Natural killer cell (primary cell): ENCODE data around the gene CCL27. TPM values are rescaled to one million over a fixed set of nuclear protein-coding genes. Genes with fewer than 3 reads are reported as not detected.

ENCODE experiments used
- ATAC-seq, 3 donors: fragments of 150-1000 bp in 2 of 3; fragments of 200-7000 bp in 1 of 3; cut with Tn5 transposase; 1 replicate in 1 of 3; 2 replicates in 2 of 3; pipeline ENCODE4 v1.10.0; 2021; ENCODE audit warnings: mild to moderate bottlenecking in 2 of 3, moderate library complexity in 2 of 3
- DNase-seq, 2 donors: peaks; one replicate each; pipeline versions ENCODE4 v3.0.0 to v3.0.0-alpha.2; 2013 to 2021; ENCODE audit warnings: mixed read lengths in 1 of 2
- H3K27ac ChIP-seq: one replicate; pipeline ENCODE4 v1.5.1; 2013; ENCODE audit warnings: mild to moderate bottlenecking, low read length
- H3K27me3 ChIP-seq: one replicate; pipeline ENCODE4 v1.6.1; 2013; ENCODE audit warnings: low read length; ENCODE audit not compliant: control insufficient read depth, insufficient read depth
- H3K36me3 ChIP-seq: one replicate; pipeline ENCODE4 v1.6.1; 2013; ENCODE audit warnings: low read length; ENCODE audit not compliant: control insufficient read depth, insufficient read depth
- H3K4me1 ChIP-seq: one replicate; pipeline ENCODE4 v1.6.1; 2013; ENCODE audit warnings: low read length; ENCODE audit not compliant: control insufficient read depth, insufficient read depth
- H3K4me3 ChIP-seq: one replicate; pipeline ENCODE4 v1.5.1; 2013; ENCODE audit warnings: low read length
- H3K9me3 ChIP-seq: one replicate; pipeline ENCODE4 v1.6.1; 2013; ENCODE audit warnings: low read length; ENCODE audit not compliant: control insufficient read depth, insufficient read depth
- H3K27ac Mint-ChIP-seq, 2 donors: one replicate each; pipeline ENCODE4 v1.8.0; 2022; ENCODE audit warnings: mild to moderate bottlenecking in 2 of 2, mixed read lengths in 2 of 2, moderate library complexity in 1 of 2
- H3K27me3 Mint-ChIP-seq, 2 donors: one replicate each; pipeline ENCODE4 v1.8.0; 2022; ENCODE audit warnings: low read depth in 2 of 2, mixed read lengths in 2 of 2
- H3K36me3 Mint-ChIP-seq: one replicate; pipeline ENCODE4 v1.8.0; 2022; ENCODE audit warnings: mixed read lengths
- H3K4me1 Mint-ChIP-seq, 2 donors: one replicate each; pipeline ENCODE4 v1.8.0; 2022; ENCODE audit warnings: mixed read lengths in 2 of 2
- H3K4me3 Mint-ChIP-seq: one replicate; pipeline ENCODE4 v1.8.0; 2022; ENCODE audit warnings: mild to moderate bottlenecking, moderate library complexity, mixed read lengths
- H3K9me3 Mint-ChIP-seq, 2 donors: one replicate each; pipeline ENCODE4 v1.8.0; 2022; ENCODE audit warnings: mixed read lengths in 2 of 2
- WGBS: methylation state at CpG from one replicate; pipeline ENCODE4 v1.1.7; 2013; ENCODE audit warnings: missing lambda C conversion rate; ENCODE audit not compliant: insufficient coverage; 5-methylcytosine and 5-hydroxymethylcytosine counted together
- intact Hi-C: fragments of 100-400 bp; cut with micrococcal nuclease; formaldehyde crosslinking; loops from one replicate; pipeline ENCODE4 v1.14.2; 2022
- total RNA-seq, 4 donors: library from RNA; stranded (reverse); fragments of 120-200 nt in 1 of 4; gene quantifications; one replicate each; pipeline versions ENCODE4 v1.2.3 to v1.2.4, GENCODE V29; 2013 to 2022
- TF ChIP-seq, protein P1 (sequence below): fragments of 200-600 bp; IDR thresholded peaks from one replicate; pipeline ENCODE4 v1.8.0; 2022; ENCODE audit warnings: antibody characterized with exemption

CCL27 gene
- total RNA-seq, 3 donors from 2014 or later (not counting 1 experiment from before 2014, with no cell fraction given) = not detected

DNA sequence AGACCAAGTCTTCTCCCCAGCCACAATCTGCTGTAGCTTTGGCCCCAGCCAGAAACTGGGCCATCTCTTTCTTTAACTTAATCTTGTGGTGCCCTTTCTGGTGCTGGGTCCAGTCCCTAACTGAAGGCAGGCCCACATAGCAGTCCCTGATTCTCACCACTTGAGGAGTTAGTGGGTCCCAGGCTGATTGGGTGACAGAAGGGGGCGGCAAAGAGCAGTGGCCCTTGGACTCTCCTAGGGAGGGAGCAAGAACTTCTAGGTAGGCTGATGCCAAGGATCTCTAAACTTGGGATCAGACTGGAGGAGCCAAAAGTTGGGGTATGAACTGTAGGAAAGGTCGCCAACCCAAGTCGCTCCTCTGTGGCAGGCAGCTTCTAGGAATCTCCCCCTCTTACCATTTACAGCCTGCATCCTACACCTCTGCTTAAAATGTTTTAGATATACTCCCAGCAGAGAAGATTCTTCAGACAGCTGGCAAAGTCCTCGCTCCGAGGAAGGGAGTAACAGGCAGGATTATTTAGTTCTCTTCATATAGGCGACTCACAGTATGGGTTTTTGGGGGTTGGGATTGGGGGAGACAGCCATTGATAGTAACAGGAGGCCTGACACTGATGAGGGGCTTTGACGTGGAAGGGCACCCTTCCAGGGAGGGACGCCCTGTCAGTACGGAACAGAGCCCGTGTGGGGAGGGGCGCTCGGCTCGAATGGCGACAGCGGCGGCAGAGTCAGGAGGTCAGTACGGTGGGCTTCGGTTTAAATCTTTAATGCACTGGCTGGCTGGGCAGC lies 2.0 kb upstream of the CCL27 start:
- peaks cover 11 to 26% of the 10 kb centered on the region in 2 donors for H3K4me1 Mint-ChIP-seq
- WGBS = 23% methylated on average over 18 of the region's 18 CpGs
- no peaks in the 10 kb centered on the region for H3K27me3 ChIP-seq
- TF ChIP-seq, protein P1, sequence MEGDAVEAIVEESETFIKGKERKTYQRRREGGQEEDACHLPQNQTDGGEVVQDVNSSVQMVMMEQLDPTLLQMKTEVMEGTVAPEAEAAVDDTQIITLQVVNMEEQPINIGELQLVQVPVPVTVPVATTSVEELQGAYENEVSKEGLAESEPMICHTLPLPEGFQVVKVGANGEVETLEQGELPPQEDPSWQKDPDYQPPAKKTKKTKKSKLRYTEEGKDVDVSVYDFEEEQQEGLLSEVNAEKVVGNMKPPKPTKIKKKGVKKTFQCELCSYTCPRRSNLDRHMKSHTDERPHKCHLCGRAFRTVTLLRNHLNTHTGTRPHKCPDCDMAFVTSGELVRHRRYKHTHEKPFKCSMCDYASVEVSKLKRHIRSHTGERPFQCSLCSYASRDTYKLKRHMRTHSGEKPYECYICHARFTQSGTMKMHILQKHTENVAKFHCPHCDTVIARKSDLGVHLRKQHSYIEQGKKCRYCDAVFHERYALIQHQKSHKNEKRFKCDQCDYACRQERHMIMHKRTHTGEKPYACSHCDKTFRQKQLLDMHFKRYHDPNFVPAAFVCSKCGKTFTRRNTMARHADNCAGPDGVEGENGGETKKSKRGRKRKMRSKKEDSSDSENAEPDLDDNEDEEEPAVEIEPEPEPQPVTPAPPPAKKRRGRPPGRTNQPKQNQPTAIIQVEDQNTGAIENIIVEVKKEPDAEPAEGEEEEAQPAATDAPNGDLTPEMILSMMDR = peak; percentile 84
- H3K4me3 Mint-ChIP-seq = peak overlapping the region; percentile 90
- peaks cover 3% of the 10 kb centered on the region for H3K36me3 ChIP-seq
- H3K4me1 ChIP-seq = peaks cover 24% of the 10 kb centered on the region
- DNase-seq = peak; percentile 65 to 86
- peak; percentile 43 to 57 (median 46) for ATAC-seq
- H3K27ac Mint-ChIP-seq = peak overlapping the region; percentile 86 to 92
- peak overlapping the region; percentile 54 for H3K4me3 ChIP-seq
- H3K27me3 Mint-ChIP-seq = no peaks in the 10 kb centered on the region
- intact Hi-C loops = loop anchor here (1.0 to 2.0 kb wide), 4 partner anchors 18 to 206 kb away; partner anchors contain the start of genes DNAI1, FAM219A, GALT and SIGMAR1
- H3K9me3 Mint-ChIP-seq = no peaks in the 10 kb centered on the region
- peak overlapping the region; percentile 7 for H3K27ac ChIP-seq
- H3K9me3 ChIP-seq = no peaks in the 10 kb centered on the region
- no peaks in the 10 kb centered on the region for H3K36me3 Mint-ChIP-seq

DNA sequence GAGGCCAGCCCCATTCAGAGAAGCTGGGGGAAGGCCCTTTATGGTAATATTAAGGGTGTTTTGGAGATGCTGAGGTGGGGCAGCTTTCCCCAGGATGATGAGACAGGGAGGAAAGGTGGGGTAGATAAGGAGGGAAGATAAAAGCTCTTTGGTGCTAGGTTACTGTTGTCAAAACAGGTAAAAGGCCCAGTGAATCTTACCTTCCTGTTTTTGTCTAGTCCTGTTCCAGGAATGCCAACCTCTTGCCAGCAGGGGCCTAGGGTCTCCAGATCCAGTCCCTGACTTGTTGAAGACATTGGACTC lies 797 bp upstream of the CCL27 start:
- DNase-seq (peak in 1 of 2 donors; percentile 67), ATAC-seq (no peak)
- H3K36me3 ChIP-seq = peaks cover 3% of the 10 kb centered on the region
- H3K27me3 ChIP-seq = no peaks in the 10 kb centered on the region
- H3K4me3 ChIP-seq = no peak overlapping the region
- Mint-ChIP-seq H3K27ac (peak overlapping the region in 1 of 2 donors; percentile 9), H3K9me3 (no peaks in the 10 kb centered on the region), H3K27me3 (no peaks in the 10 kb centered on the region), H3K36me3 (no peaks in the 10 kb centered on the region), H3K4me3 (no peak overlapping the region), H3K4me1 (peaks cover 11 to 26% of the 10 kb centered on the region in 2 donors)
- TF ChIP-seq, protein P1 = no peak
- H3K9me3 ChIP-seq = no peaks in the 10 kb centered on the region
- H3K27ac ChIP-seq = no peak overlapping the region
- peaks cover 24% of the 10 kb centered on the region for H3K4me1 ChIP-seq
- intact Hi-C loops = no loop called here

DNA sequence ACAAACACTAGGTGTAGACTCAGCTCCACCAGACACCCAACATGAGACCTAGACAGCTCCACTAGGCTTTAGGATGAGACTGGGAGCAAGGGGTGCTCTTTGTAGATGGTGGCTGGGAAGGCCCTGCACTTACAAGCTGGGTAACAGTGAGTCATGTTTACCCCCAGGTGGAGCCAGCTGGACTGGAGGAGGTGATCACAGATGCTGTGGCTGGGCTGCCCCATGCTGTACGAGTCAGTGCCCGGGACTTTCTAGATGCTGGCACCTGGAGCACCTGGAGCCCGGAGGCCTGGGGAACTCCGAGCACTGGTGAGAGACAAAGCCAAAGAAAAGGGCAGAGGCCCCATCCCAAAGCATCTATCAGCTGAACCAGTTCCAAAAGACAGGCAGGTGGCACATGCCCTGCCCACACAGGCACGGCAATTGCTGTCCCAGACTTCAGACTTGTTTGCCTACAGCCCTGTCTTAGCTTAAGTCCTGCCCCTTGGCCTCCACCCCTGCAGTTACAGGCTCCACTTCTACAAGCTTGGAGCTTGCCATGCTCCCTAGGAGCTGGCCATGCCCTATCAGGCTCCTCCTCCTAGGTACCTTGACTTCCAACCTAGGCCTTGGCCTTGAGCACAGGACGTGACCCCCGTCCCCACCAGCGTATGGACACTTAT lies 2.7 kb downstream of the CCL27 start:
- Histone ChIP-seq H3K36me3 (peaks cover 3% of the 10 kb centered on the region), H3K27ac (no peak overlapping the region), H3K27me3 (no peaks in the 10 kb centered on the region), H3K4me1 (peaks cover 10% of the 10 kb centered on the region), H3K9me3 (no peaks in the 10 kb centered on the region), H3K4me3 (no peak overlapping the region)
- TF ChIP-seq, protein P1 = no peak
- Mint-ChIP-seq H3K9me3 (no peaks in the 10 kb centered on the region), H3K4me3 (no peak overlapping the region), H3K36me3 (no peaks in the 10 kb centered on the region), H3K27me3 (no peaks in the 10 kb centered on the region), H3K27ac (no peak overlapping the region), H3K4me1 (peaks cover 13 to 14% of the 10 kb centered on the region in 2 donors)
- intact Hi-C loops = no loop called here
- DNase-seq (no peak), ATAC-seq (no peak)
- 94% methylated on average over 8 of the region's 8 CpGs for WGBS
